ENCODE data around the gene ZNF777.

ZNF777 gene

DNA sequence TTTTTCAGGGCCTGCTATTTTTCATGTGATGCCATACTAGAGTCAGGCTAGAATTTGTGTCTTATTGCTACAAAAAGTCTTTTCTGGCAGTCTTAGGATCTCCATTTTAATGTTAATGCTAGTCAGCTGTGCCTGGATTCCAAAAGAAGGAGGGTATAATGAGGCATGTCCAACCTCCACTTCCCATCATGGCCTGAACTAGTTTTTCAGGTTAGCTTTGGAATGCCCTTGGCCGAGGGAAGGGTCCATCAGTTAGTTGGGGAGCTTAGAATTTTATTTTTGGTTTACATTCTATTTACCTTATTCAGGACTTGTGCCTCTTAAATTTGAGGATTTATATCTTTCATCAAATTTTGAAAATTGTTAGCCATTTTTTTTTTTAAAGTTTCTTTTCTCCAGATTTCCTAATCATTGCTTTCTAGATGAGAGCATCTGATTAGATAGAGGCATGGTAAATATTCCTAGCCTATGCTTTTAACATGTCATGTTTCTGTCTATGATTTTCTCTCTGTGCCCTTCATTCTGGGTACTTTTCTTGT is 6.5 kb upstream of the ZNF777 start:
- no peak overlapping the region for H3K4me3 Mint-ChIP-seq
- ATAC-seq: no peak
- no peak overlapping the region for H3K27ac Mint-ChIP-seq
- H3K27me3 Mint-ChIP-seq: peaks cover 11% of the 10 kb centered on the region
- no peak for DNase-seq
- H3K36me3 Mint-ChIP-seq (ENCODE audit: low read depth): peaks cover 10% of the 10 kb centered on the region
- H3K4me1 Mint-ChIP-seq: peaks cover 1% of the 10 kb centered on the region
- H3K9me3 Mint-ChIP-seq: peaks cover 4% of the 10 kb centered on the region

DNA sequence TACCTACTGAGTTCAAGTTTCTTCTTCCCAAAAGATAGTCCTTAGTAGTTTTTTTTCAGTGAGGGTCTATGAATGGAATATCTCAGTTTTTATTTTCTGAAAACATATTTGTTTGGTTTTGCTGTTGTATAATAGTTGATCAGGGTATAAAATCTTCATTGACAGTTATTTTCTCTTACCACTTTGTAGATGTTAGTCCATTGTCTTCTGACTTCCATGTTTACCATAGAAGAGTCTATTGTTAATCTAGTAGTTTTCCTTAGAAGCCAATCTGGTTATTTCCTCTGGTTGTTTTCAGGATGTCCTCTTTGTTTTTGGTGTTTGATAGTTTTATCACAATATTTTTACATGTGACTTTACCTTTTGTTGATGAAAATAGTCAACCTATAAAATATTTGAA is 5.5 kb upstream of the ZNF777 start:
- peaks cover 4% of the 10 kb centered on the region for H3K9me3 Mint-ChIP-seq
- H3K4me1 Mint-ChIP-seq: peaks cover 9% of the 10 kb centered on the region
- no peak overlapping the region for H3K27ac Mint-ChIP-seq
- H3K4me3 Mint-ChIP-seq: no peak overlapping the region
- no peak for ATAC-seq
- no peak for DNase-seq
- peaks cover 7% of the 10 kb centered on the region for H3K36me3 Mint-ChIP-seq (ENCODE audit: low read depth)
- peaks cover 16% of the 10 kb centered on the region for H3K27me3 Mint-ChIP-seq

DNA sequence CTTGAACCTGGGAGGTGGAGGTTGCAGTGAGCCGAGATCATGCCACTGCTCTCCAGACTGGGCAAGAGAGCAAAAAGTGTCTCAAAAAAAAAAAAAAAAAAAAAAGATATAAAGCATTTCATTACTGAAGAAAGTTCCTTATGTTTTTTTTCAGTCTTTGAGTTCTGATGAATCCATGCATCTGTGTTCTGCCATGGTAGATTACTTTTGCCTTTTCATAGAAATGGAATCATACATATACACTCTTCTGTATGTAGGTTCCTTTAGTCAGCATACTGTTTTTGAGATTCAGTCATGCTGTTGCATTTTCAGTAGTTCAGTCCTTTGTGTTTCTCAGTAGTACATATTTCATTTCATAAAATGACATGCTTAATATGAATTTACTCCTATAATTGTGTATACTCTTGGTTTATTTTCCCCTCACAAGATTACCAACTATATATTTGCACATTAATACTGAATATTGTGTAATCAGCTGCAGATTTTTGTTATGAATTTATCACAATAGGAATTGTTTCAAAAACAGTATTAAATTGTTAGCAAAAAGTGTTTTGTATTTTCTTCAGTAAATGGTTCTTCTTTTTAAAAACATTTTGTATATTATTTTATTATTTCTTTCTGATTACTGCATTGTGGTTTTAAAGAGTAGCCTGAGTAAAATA is 2.8 kb upstream of the ZNF777 start:
- no peak overlapping the region for H3K4me3 Mint-ChIP-seq
- peaks cover 3% of the 10 kb centered on the region for H3K36me3 Mint-ChIP-seq (ENCODE audit: low read depth)
- DNase-seq: no peak
- peaks cover 16% of the 10 kb centered on the region for H3K27me3 Mint-ChIP-seq
- no peak overlapping the region for H3K27ac Mint-ChIP-seq
- H3K4me1 Mint-ChIP-seq: peaks cover 20% of the 10 kb centered on the region
- H3K9me3 Mint-ChIP-seq: peaks cover 4% of the 10 kb centered on the region
- ATAC-seq: no peak

DNA sequence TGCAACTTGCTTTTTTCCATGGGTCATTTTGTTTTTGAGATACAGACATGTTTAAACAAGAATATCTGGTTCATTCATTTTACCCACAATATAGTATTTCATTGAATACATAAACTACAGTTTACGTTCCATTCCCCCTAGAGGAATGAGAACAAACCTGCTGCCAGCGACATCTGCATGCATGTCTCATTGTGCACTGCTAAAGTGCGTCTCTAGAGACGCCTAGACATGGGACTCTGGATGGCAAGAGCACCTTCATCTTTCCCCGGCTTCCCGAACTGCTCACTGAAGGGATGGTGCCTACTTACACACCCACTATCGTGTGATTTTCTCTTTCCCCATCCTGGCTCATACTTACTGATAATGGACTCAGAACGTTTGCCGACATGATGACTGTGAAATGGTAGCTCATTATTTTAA is 1.2 kb upstream of the ZNF777 start:
- H3K36me3 Mint-ChIP-seq (ENCODE audit: low read depth): peaks cover 3% of the 10 kb centered on the region
- peaks cover 4% of the 10 kb centered on the region for H3K9me3 Mint-ChIP-seq
- DNase-seq: no peak
- ATAC-seq: no peak
- peaks cover 25% of the 10 kb centered on the region for H3K4me1 Mint-ChIP-seq
- peak overlapping the region; percentile 84 for H3K4me3 Mint-ChIP-seq
- H3K27me3 Mint-ChIP-seq: peaks cover 16% of the 10 kb centered on the region
- no peak overlapping the region for H3K27ac Mint-ChIP-seq

DNA sequence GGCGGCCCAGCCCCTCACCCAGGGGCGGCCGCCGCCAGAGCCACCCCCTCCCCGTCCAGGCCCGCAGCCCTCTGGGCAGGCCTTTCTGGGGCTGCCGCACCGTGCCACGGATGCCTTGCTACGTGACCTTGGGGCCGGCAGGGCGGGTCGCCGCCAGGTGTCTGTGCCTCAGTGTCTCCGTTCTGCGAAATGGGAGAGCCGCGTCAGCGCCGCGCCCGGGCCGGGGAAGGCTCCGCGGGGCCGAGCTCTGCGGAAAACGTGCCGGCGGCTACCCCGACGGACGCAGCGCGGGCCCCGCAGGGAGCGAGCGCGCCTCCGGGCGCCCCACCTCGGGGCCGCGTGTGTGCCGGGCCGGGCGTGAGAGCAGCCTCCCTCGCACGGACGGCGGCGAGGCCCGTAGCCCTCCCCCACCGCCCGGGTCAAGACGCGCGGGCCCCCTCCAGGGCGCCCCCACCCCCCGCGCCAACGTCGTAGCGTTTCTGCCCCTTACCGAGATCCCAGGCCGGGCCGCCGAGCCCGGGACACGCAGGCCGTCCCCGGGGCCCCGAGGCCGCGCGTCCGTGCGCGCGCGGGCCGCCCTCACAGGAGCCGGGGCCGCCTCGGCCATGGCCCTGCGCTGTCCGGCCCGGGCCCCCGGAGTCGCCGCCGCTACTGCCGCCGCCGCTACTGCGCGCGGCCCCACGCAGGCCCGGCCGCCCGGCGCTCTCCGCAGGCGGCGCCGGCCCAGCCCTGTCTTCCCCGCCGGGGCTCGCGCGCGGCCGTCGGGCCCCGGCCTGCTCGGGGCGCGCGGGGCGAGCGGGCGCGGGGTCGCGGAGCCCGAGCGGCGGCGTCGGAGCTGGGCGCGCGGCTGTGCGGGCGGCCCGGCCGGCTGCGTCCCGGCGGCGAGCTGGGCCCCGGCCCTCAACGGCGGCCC is 1.1 kb downstream of the ZNF777 start:
- ATAC-seq: peak; percentile 38
- DNase-seq: peak; percentile 41
- Mint-ChIP-seq H3K4me1 (peaks cover 25% of the 10 kb centered on the region), H3K9me3 (no peaks in the 10 kb centered on the region), H3K36me3 (ENCODE audit: low read depth) (peaks cover 2% of the 10 kb centered on the region), H3K27ac (no peak overlapping the region), H3K27me3 (peaks cover 16% of the 10 kb centered on the region), H3K4me3 (peak overlapping the region; percentile 84)

DNA sequence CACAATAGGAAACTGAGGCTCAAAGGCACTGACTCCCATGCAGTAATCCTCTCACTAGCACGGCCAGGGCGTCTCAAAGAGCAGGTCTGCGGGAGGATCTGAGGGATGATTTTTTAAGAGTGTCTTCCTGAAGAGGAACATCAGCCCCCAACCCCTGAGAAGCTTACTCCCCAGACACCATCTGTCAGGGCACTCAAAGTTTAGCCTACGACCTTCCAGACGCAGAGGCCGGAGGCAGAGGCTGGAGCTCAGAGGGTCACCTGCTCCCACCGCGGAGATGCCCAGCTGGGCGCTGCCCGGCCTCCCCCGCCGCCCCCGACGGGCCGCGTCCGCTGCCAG is 1.7 kb downstream of the ZNF777 start:
- Mint-ChIP-seq H3K27me3 (peaks cover 10% of the 10 kb centered on the region), H3K9me3 (no peaks in the 10 kb centered on the region), H3K4me3 (peak overlapping the region; percentile 75), H3K27ac (peak overlapping the region; percentile 74), H3K36me3 (ENCODE audit: low read depth) (peaks cover 5% of the 10 kb centered on the region), H3K4me1 (peaks cover 25% of the 10 kb centered on the region)
- ATAC-seq: no peak
- DNase-seq: no peak

DNA sequence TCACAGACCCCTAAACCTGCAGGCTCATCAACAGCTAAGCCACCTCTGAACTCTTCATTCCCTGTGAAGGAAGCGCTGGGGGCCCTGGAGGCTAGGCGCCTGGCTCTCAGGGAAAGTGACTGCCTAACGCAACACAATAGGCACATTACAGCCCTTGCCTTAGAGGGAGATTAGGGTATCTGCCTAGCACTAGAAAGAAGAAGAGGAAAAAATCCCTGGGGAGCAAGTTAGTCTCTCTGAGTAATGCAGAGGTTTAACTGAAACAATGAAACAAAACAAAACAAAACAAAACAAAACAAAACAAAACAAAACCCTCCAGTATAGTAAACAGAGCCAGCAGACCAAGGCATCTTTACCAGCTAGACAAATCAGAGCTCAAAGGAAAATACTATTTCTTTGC is 2.6 kb downstream of the ZNF777 start:
- no peak overlapping the region for H3K27ac Mint-ChIP-seq
- H3K27me3 Mint-ChIP-seq: peaks cover 8% of the 10 kb centered on the region
- DNase-seq (no peak), ATAC-seq (no peak)
- no peaks in the 10 kb centered on the region for H3K9me3 Mint-ChIP-seq
- peaks cover 25% of the 10 kb centered on the region for H3K4me1 Mint-ChIP-seq
- peak overlapping the region; percentile 75 for H3K4me3 Mint-ChIP-seq
- H3K36me3 Mint-ChIP-seq (ENCODE audit: low read depth): peaks cover 8% of the 10 kb centered on the region

DNA sequence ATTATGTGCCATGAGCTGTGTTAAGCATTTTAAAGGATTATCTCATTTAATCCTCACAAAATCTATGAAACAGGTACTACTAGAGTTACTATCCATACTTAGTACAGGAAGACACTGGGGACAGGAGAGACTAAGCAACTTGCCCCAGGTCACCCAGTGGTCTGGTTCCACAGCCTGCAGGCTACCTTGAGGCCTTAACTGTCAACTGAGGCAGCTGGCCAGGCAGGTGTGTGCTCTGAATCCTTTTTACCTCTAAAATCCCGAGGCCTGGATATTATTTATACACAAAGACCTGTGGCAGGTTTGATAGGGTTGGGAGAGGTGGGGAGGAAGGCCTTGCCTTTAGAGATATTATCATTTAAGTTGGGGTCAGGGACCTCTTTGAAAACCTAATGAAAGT is 3.1 kb downstream of the ZNF777 start:
- Mint-ChIP-seq H3K4me1 (peaks cover 25% of the 10 kb centered on the region), H3K27ac (no peak overlapping the region), H3K9me3 (no peaks in the 10 kb centered on the region), H3K4me3 (no peak overlapping the region), H3K36me3 (ENCODE audit: low read depth) (peaks cover 8% of the 10 kb centered on the region), H3K27me3 (peaks cover 8% of the 10 kb centered on the region)
- no peak for ATAC-seq
- no peak for DNase-seq

DNA sequence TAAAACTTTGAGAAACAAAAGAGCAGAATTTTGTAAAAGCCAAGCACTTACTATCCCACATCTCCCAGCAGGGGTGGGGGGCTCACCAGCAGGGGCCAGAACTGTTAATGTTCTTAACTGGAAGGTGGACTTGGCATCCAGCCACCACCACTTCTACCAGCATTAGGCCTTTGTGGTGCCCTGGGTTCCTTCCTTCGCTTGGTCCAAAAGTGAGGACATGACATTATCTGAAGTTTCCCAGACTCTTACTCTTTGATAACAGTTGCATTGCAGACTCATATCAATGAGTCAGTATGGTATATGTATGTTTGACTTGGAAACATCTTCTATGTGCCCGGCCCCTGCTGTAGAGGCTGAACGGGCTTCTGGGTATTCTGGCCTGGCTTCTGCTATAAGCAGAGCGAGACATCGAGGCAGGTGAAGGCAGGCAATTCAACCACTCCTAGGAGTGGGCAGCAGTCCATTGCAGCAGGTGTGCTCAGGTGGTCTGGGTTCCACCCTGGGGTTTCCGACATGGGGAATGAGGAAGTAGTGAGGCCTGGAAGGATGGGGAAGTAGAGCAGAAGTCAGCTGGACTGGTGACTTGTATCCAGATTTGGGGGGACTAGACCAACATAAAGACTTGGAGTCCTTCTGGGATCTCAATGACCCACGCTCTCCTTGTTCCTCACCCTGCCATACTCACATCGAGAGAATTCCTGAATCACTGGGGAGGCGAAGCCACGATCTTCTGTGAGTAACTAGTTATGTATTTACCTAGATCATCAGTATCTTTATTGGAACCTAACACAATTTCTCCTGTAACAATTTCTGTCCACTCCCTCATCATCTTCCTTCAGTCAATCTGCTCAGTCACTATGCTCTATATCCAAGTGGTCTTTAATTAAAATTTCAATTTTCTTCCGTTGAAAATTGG is 4.1 kb downstream of the ZNF777 start:
- no peak for DNase-seq
- no peak for ATAC-seq
- Mint-ChIP-seq H3K9me3 (no peaks in the 10 kb centered on the region), H3K36me3 (ENCODE audit: low read depth) (peaks cover 8% of the 10 kb centered on the region), H3K27ac (no peak overlapping the region), H3K27me3 (no peaks in the 10 kb centered on the region), H3K4me1 (peaks cover 18% of the 10 kb centered on the region), H3K4me3 (no peak overlapping the region)

DNA sequence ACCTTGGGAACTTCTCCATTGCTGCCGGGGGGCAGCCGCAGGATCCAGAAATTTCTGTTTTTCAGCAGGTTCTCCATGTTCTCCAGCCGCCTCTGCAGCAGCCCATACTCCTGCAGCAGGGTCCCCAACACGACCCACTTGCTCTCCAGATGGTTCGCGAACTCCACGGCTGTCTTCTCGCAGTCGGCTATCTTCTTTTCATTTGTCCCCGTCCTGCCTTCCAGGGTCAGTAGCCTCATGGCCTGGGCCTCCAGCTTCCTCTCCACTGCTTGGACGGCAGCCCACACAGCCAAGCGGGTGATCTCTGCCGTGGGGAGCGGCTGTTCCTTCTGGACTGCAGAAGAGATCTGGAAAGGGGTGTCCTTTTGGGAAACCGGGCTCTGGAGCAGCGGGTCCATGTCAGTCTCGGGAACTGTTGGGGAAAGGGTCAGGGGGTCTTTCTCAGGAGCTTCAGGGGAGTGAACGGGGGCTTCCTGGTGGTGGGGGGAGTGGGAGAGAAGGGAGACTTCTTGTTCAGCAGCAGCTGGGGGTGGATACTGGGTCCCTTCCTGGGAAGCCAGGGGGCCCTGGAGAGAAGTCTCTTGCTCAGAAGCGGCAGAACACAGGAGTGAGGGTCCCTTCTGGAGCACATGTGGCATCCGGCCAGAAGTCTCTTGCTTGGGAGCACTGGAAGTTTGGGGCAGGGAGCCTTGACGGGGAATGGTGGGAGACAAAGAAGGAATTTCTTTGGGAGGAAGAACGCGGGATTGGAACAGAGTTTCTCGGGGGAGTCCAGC is 5.5 kb downstream of the ZNF777 start:
- H3K36me3 Mint-ChIP-seq (ENCODE audit: low read depth): peaks cover 16% of the 10 kb centered on the region
- no peak overlapping the region for H3K27ac Mint-ChIP-seq
- no peaks in the 10 kb centered on the region for H3K9me3 Mint-ChIP-seq
- DNase-seq (no peak), ATAC-seq (no peak)
- H3K4me1 Mint-ChIP-seq: peaks cover 11% of the 10 kb centered on the region
- no peak overlapping the region for H3K4me3 Mint-ChIP-seq
- H3K27me3 Mint-ChIP-seq: no peaks in the 10 kb centered on the region

DNA sequence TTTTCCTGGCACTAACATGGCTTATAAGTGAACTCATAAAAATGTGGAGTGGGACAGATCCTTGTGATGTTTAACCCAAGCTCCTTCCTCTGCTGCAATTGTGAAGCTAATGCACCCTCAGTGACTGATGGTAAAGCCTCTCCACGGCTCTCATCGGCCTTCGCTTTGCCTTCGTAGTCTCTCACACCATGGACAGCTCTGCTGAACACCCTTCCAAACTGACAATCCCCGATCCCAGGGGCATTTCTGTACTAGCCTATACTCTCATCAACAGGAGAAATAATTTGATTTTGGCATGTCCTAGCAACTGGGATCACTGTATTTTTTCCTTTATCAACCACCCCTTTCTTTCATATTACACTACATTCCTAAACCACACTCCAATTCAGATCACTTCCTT is 6.1 kb downstream of the ZNF777 start:
- Mint-ChIP-seq H3K9me3 (no peaks in the 10 kb centered on the region), H3K4me1 (peaks cover 11% of the 10 kb centered on the region), H3K4me3 (no peak overlapping the region), H3K36me3 (ENCODE audit: low read depth) (peaks cover 20% of the 10 kb centered on the region), H3K27me3 (no peaks in the 10 kb centered on the region), H3K27ac (no peak overlapping the region)
- ATAC-seq (no peak), DNase-seq (no peak)

DNA sequence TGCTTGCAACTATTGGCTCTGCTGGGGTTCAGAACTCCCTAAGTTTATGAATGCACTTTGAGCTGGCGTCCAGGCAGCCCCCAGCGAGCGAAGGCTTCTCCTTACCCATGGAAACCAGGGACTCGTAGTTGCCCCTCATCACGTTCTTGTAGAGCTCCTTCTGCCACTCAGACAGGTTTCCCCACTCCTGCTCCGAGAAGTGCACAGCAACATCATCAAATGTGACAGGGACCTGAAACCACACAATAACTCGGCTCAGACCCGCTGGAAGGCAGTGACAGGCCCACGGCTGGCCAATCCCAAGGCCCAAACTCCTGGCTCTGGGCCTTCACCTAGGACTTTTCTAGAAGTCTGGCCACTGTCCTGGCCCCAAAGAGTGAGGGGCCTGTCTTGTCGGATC is 6.9 kb downstream of the ZNF777 start:
- H3K27ac Mint-ChIP-seq: no peak overlapping the region
- DNase-seq (no peak), ATAC-seq (no peak)
- peaks cover 9% of the 10 kb centered on the region for H3K4me1 Mint-ChIP-seq
- H3K9me3 Mint-ChIP-seq: no peaks in the 10 kb centered on the region
- no peak overlapping the region for H3K4me3 Mint-ChIP-seq
- H3K27me3 Mint-ChIP-seq: no peaks in the 10 kb centered on the region
- H3K36me3 Mint-ChIP-seq (ENCODE audit: low read depth): peaks cover 24% of the 10 kb centered on the region

DNA sequence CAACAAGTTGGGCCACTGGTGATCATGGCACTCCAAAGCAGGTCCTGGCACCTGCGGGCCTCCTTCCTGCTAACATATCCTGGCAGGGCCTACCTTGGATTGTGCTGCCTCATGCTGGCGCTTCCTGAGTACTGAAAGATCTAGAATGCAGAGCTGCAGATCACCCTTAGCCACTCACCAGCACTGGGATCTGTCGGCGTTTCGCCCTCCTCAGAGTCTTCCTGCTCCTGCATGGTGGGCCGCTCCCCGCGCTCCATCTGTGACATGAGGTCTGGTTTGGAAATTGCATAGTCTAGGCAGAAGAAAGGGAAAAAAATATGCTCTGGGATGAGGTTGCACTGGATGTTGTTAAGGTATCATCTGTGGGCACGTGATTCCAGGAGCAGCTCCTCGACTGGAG is 10.0 kb downstream of the ZNF777 start:
- Mint-ChIP-seq H3K27ac (no peak overlapping the region), H3K36me3 (ENCODE audit: low read depth) (peaks cover 38% of the 10 kb centered on the region), H3K4me3 (no peak overlapping the region), H3K4me1 (peaks cover 2% of the 10 kb centered on the region), H3K27me3 (no peaks in the 10 kb centered on the region), H3K9me3 (no peaks in the 10 kb centered on the region)
- no peak for DNase-seq
- no peak for ATAC-seq

DNA sequence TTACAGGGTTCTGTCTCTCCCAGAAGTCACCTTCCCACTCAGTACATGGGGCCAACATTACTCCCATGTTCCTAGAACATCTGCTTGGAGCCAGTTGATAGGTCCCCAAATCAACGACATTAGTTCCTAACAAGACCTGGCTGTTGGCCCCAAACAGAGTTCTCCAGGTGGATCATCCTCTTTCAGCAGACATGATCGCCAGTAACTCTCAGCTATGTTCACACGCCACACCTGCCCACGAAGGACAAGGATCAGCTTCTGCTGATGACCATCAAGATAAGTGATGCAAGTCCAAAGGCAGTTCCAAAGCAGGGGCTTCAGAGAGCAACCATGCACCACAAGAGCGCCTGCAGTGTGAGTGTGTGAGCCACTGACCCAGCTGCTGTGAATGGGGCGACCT is 11.0 kb downstream of the ZNF777 start:
- Mint-ChIP-seq H3K36me3 (ENCODE audit: low read depth) (peaks cover 44% of the 10 kb centered on the region), H3K4me3 (no peak overlapping the region), H3K4me1 (peaks cover 2% of the 10 kb centered on the region), H3K9me3 (no peaks in the 10 kb centered on the region), H3K27me3 (no peaks in the 10 kb centered on the region), H3K27ac (no peak overlapping the region)
- ATAC-seq (no peak), DNase-seq (no peak)
